ENCODE measurements around the gene TTC9.

DNA sequence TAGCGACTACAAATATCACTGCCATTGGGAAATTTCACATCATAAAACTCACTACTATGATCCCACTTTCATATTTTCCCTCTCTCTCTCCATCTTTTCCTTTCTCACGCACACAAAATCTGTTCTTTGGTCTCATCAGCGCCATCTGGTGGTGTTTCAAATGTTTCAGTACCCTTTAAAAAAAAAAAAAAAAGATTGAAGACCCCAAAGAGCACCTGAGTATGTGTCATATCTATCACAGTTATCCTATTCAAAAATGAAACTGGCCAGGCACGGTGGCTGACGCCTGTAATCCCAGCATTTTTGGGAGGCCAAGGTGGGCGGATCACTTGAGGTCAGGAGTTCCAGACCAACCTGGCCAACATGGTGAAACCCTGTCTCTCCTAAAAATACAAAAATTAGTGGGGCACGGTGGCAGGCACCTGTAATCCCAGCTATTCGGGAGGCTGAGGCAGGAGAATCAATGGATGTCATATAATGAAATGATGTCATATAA lies 72.4 kb downstream of the TTC9 start:
- TF ChIP-seq, protein P1, sequence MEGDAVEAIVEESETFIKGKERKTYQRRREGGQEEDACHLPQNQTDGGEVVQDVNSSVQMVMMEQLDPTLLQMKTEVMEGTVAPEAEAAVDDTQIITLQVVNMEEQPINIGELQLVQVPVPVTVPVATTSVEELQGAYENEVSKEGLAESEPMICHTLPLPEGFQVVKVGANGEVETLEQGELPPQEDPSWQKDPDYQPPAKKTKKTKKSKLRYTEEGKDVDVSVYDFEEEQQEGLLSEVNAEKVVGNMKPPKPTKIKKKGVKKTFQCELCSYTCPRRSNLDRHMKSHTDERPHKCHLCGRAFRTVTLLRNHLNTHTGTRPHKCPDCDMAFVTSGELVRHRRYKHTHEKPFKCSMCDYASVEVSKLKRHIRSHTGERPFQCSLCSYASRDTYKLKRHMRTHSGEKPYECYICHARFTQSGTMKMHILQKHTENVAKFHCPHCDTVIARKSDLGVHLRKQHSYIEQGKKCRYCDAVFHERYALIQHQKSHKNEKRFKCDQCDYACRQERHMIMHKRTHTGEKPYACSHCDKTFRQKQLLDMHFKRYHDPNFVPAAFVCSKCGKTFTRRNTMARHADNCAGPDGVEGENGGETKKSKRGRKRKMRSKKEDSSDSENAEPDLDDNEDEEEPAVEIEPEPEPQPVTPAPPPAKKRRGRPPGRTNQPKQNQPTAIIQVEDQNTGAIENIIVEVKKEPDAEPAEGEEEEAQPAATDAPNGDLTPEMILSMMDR (IDR thresholded peaks at IDR 0.05), result peak; percentile 17 to 82 (median 59)
- no peak for TF ChIP-seq POLR2A (IDR thresholded peaks at IDR 0.05)

Measured in body of pancreas (tissue), 4 donors.